H9 (cell line): Measurements from ENCODE around the gene MDGA2. TPM values are rescaled to one million over a fixed set of nuclear protein-coding genes. Genes with fewer than 3 reads are reported as not detected.

Experiments used
- DNase-seq: peaks from one replicate; pipeline ENCODE4 v3.0.0-alpha.2; 2017
- H2AFZ ChIP-seq: one replicate; pipeline ENCODE4 v1.6.1; 2013; ENCODE audit warnings: mild to moderate bottlenecking, low read length, control low read depth, moderate library complexity
- H2AK5ac ChIP-seq: 2 replicates; pipeline ENCODE4 v1.6.1; 2013; ENCODE audit warnings: low read length, control low read depth, mixed read lengths; ENCODE audit not compliant: insufficient read length
- H2BK120ac ChIP-seq: one replicate; pipeline ENCODE4 v1.6.1; 2013; ENCODE audit warnings: low read depth, mild to moderate bottlenecking, low read length, control low read depth, inconsistent platforms; ENCODE audit not compliant: poor library complexity, severe bottlenecking
- H2BK12ac ChIP-seq: 2 replicates; pipeline ENCODE4 v1.6.1; 2013; ENCODE audit warnings: low read length, control low read depth, mixed read lengths, low read depth; ENCODE audit not compliant: insufficient read length
- H2BK15ac ChIP-seq: 2 replicates; pipeline ENCODE4 v1.6.1; 2013; ENCODE audit warnings: low read depth, low read length, control low read depth
- H2BK20ac ChIP-seq: one replicate; pipeline ENCODE4 v1.6.1; 2013; ENCODE audit warnings: low read depth, mild to moderate bottlenecking, low read length, control low read depth, inconsistent platforms; ENCODE audit not compliant: poor library complexity, severe bottlenecking
- H2BK5ac ChIP-seq: 2 replicates; pipeline ENCODE4 v1.6.1; 2013; ENCODE audit warnings: low read length, control low read depth, mixed read lengths; ENCODE audit not compliant: insufficient read length
- H3K14ac ChIP-seq: 2 replicates; pipeline ENCODE4 v1.6.1; 2013; ENCODE audit warnings: low read length, control low read depth; ENCODE audit not compliant: insufficient read depth
- H3K18ac ChIP-seq: 2 replicates; pipeline ENCODE4 v1.6.1; 2013; ENCODE audit warnings: low read depth, mild to moderate bottlenecking, mixed read lengths, low read length, control low read depth; ENCODE audit not compliant: insufficient read length
- H3K23ac ChIP-seq: 2 replicates; pipeline ENCODE4 v1.6.1; 2013; ENCODE audit warnings: low read length, control low read depth, mixed read lengths, low read depth; ENCODE audit not compliant: insufficient read length
- H3K23me2 ChIP-seq: 2 replicates; pipeline ENCODE4 v1.6.1; 2013; ENCODE audit warnings: low read depth, mild to moderate bottlenecking, mixed read lengths, low read length, control low read depth; ENCODE audit not compliant: insufficient read length, poor library complexity, severe bottlenecking
- H3K27ac ChIP-seq: 2 replicates; pipeline ENCODE4 v1.5.1; 2013; ENCODE audit warnings: low read length, control low read depth, mixed read lengths, low read depth; ENCODE audit not compliant: insufficient read length
- H3K27me3 ChIP-seq: 2 replicates; pipeline ENCODE4 v1.6.1; 2013; ENCODE audit warnings: low read length, control low read depth, inconsistent platforms; ENCODE audit not compliant: insufficient read depth
- H3K4ac ChIP-seq: 2 replicates; pipeline ENCODE4 v1.6.1; 2013; ENCODE audit warnings: low read depth, mild to moderate bottlenecking, control low read depth, inconsistent platforms, low read length, moderate library complexity
- H3K4me1 ChIP-seq: 2 replicates; pipeline ENCODE4 v1.6.1; 2013; ENCODE audit warnings: low read length, control low read depth, inconsistent platforms; ENCODE audit not compliant: insufficient read depth
- H3K4me2 ChIP-seq: 2 replicates; pipeline ENCODE4 v1.6.1; 2013; ENCODE audit warnings: low read length, control low read depth, mixed read lengths; ENCODE audit not compliant: insufficient read length, insufficient read depth
- H3K56ac ChIP-seq: 2 replicates; pipeline ENCODE4 v1.6.1; 2013; ENCODE audit warnings: low read depth, mild to moderate bottlenecking, mixed read lengths, low read length, control low read depth; ENCODE audit not compliant: insufficient read length
- H3K79me1 ChIP-seq: 2 replicates; pipeline ENCODE4 v1.6.1; 2013; ENCODE audit warnings: low read depth, mild to moderate bottlenecking, moderate library complexity, low read length, control low read depth, inconsistent platforms; ENCODE audit not compliant: insufficient read depth, poor library complexity, severe bottlenecking
- H3K79me2 ChIP-seq: 2 replicates; pipeline ENCODE4 v1.6.1; 2013; ENCODE audit warnings: low read length, control low read depth, inconsistent platforms; ENCODE audit not compliant: insufficient read depth
- H3K9ac ChIP-seq: 2 replicates; pipeline ENCODE4 v1.6.1; 2013; ENCODE audit warnings: low read length, control low read depth, mixed read lengths; ENCODE audit not compliant: insufficient read length; ENCODE audit errors: extremely low read depth
- H3K9me3 ChIP-seq: one replicate; pipeline ENCODE4 v1.6.1; 2013; ENCODE audit warnings: low read depth, low read length, inconsistent platforms; ENCODE audit not compliant: control insufficient read depth
- H3T11ph ChIP-seq: one replicate; pipeline ENCODE4 v1.6.1; 2013; ENCODE audit warnings: mild to moderate bottlenecking, low read length, control low read depth, inconsistent platforms
- H4K20me1 ChIP-seq: one replicate; pipeline ENCODE4 v1.6.1; 2013; ENCODE audit not compliant: control insufficient read depth, insufficient read length, insufficient read depth
- H4K5ac ChIP-seq: 2 replicates; pipeline ENCODE4 v1.6.1; 2013; ENCODE audit warnings: low read depth, mild to moderate bottlenecking, mixed read lengths, low read length, control low read depth; ENCODE audit not compliant: insufficient read length
- H4K8ac ChIP-seq: replicated peaks from 2 replicates; pipeline ENCODE4 v1.6.1; 2013; ENCODE audit warnings: low read length, control low read depth, mixed read lengths, low read depth; ENCODE audit not compliant: insufficient read length
- H4K91ac ChIP-seq: 2 replicates; pipeline ENCODE4 v1.6.1; 2013; ENCODE audit warnings: low read depth, mild to moderate bottlenecking, moderate library complexity, mixed read lengths, low read length, control low read depth; ENCODE audit not compliant: insufficient read length
- H3K27ac Mint-ChIP-seq, 3 experiments: 2 replicates in 2 of 3; 3 replicates in 1 of 3; pipeline ENCODE4 v1.8.0; 2020 to 2021; ENCODE audit warnings: mixed read lengths in 3 of 3, mild to moderate bottlenecking in 1 of 3, moderate library complexity in 1 of 3
- H3K27me3 Mint-ChIP-seq: 2 replicates; pipeline ENCODE4 v1.8.0; 2021; ENCODE audit warnings: low read depth, mild to moderate bottlenecking, moderate library complexity, mixed read lengths
- H3K36me3 Mint-ChIP-seq, 3 experiments: 2 replicates in 2 of 3; 3 replicates in 1 of 3; pipeline ENCODE4 v1.8.0; 2020 to 2021; ENCODE audit warnings: low read depth in 3 of 3, mixed read lengths in 3 of 3; ENCODE audit not compliant: insufficient read depth in 1 of 3
- H3K4me1 Mint-ChIP-seq, 2 experiments: 2 replicates each; pipeline ENCODE4 v1.8.0; 2020; ENCODE audit warnings: mixed read lengths in 2 of 2
- H3K4me3 Mint-ChIP-seq, 2 experiments: 2 replicates in 1 of 2; 3 replicates in 1 of 2; pipeline ENCODE4 v1.8.0; 2020 to 2021; ENCODE audit warnings: mild to moderate bottlenecking in 2 of 2, mixed read lengths in 2 of 2, moderate library complexity in 1 of 2
- H3K9me3 Mint-ChIP-seq, 2 experiments: 2 replicates in 1 of 2; 3 replicates in 1 of 2; pipeline ENCODE4 v1.8.0; 2020; ENCODE audit warnings: mild to moderate bottlenecking in 2 of 2, mixed read lengths in 2 of 2, moderate library complexity in 1 of 2
- CTCF ChIP-seq: fragments of 200-600 bp; sonication (generic); conservative IDR thresholded peaks from 3 replicates; pipeline ENCODE4 v1.8.0; 2021; ENCODE audit warnings: antibody characterized with exemption, mild to moderate bottlenecking
- total RNA-seq: library from RNA; stranded (reverse); gene quantifications from 2 replicates; pipeline ENCODE4 v1.2.1, GENCODE V29; 2021

Gene MDGA2
- total RNA-seq, 1 experiment from 2014 or later = 1.9 TPM

GRCh38 chr14:47039336-47039735 lies 636.1 kb downstream of the MDGA2 start:
- no peak overlapping the region for H2BK15ac ChIP-seq
- no peak overlapping the region for H3K23ac ChIP-seq
- H3K9me3 ChIP-seq = no peaks in the 10 kb centered on the region
- H3K4me1 Mint-ChIP-seq = peaks cover 4 to 8% of the 10 kb centered on the region in 2 experiments
- H3K14ac ChIP-seq = no peak overlapping the region
- H3K4me3 Mint-ChIP-seq = no peak overlapping the region
- H2BK120ac ChIP-seq = no peak overlapping the region
- H2BK12ac ChIP-seq = no peak overlapping the region
- H3K4ac ChIP-seq = no peak overlapping the region
- H2AFZ ChIP-seq = no peak overlapping the region
- H2BK5ac ChIP-seq = no peak overlapping the region
- DNase-seq = no peak
- H3K79me1 ChIP-seq = no peaks in the 10 kb centered on the region
- no peaks in the 10 kb centered on the region for H3K4me1 ChIP-seq
- no peak overlapping the region for H3T11ph ChIP-seq
- H3K18ac ChIP-seq = no peak overlapping the region
- no peak overlapping the region for H3K27ac Mint-ChIP-seq
- no peak for TF ChIP-seq CTCF
- H3K27me3 Mint-ChIP-seq = no peaks in the 10 kb centered on the region
- no peak overlapping the region for H4K8ac ChIP-seq
- H3K23me2 ChIP-seq = no peaks in the 10 kb centered on the region
- no peaks in the 10 kb centered on the region for H4K20me1 ChIP-seq
- H3K9ac ChIP-seq = no peak overlapping the region
- H3K27me3 ChIP-seq = no peaks in the 10 kb centered on the region
- no peak overlapping the region for H2BK20ac ChIP-seq
- H4K91ac ChIP-seq = no peak overlapping the region
- H3K36me3 Mint-ChIP-seq = no peaks in the 10 kb centered on the region
- H3K9me3 Mint-ChIP-seq = no peaks in the 10 kb centered on the region
- H3K4me2 ChIP-seq = no peak overlapping the region
- no peaks in the 10 kb centered on the region for H3K79me2 ChIP-seq
- H2AK5ac ChIP-seq = no peak overlapping the region
- no peak overlapping the region for H4K5ac ChIP-seq
- H3K56ac ChIP-seq = no peak overlapping the region
- H3K27ac ChIP-seq = no peak overlapping the region
